Neural cell (in vitro differentiated cells): ENCODE results near the gene CCDC196. TPM values are rescaled to one million over a fixed set of nuclear protein-coding genes. Genes with fewer than 3 reads are reported as not detected.

Source experiments
- polyA plus RNA-seq: library from polyadenylated mRNA; depleted of rRNA; stranded (reverse); fragments of >200 nt; gene quantifications from 2 replicates; pipeline ENCODE4 v1.2.3, GENCODE V29; 2014

The CCDC196 gene
- polyA plus RNA-seq, 1 donor from 2014 or later = not detected

Other genes starting within 250 kb of the CCDC196 start
- gene GPHN, start 21.8 kb downstream of the CCDC196 start, polyA plus RNA-seq = 118 and 135 TPM in 2 replicates